IPS-18a (cell line): ENCODE results near the gene ARL14EP.

Experiments
- H3K27ac ChIP-seq: one replicate; pipeline ENCODE4 v1.5.1; 2013; ENCODE audit warnings: low read length
- H3K27me3 ChIP-seq: one replicate; pipeline ENCODE4 v1.6.1; 2013; ENCODE audit warnings: mild to moderate bottlenecking, low read length; ENCODE audit not compliant: control insufficient read depth, insufficient read depth
- H3K36me3 ChIP-seq: one replicate; pipeline ENCODE4 v1.6.1; 2013; ENCODE audit warnings: low read depth, low read length; ENCODE audit not compliant: control insufficient read depth
- H3K4me1 ChIP-seq: one replicate; pipeline ENCODE4 v1.6.1; 2013; ENCODE audit warnings: low read depth, low read length; ENCODE audit not compliant: control insufficient read depth
- H3K4me3 ChIP-seq: one replicate; pipeline ENCODE4 v1.5.1; 2013; ENCODE audit warnings: low read length
- H3K9ac ChIP-seq: one replicate; pipeline ENCODE4 v1.6.1; 2013; ENCODE audit warnings: mild to moderate bottlenecking, low read length, moderate library complexity
- H3K9me3 ChIP-seq: one replicate; pipeline ENCODE4 v1.6.1; 2013; ENCODE audit warnings: low read depth, low read length; ENCODE audit not compliant: control insufficient read depth

ARL14EP gene

DNA sequence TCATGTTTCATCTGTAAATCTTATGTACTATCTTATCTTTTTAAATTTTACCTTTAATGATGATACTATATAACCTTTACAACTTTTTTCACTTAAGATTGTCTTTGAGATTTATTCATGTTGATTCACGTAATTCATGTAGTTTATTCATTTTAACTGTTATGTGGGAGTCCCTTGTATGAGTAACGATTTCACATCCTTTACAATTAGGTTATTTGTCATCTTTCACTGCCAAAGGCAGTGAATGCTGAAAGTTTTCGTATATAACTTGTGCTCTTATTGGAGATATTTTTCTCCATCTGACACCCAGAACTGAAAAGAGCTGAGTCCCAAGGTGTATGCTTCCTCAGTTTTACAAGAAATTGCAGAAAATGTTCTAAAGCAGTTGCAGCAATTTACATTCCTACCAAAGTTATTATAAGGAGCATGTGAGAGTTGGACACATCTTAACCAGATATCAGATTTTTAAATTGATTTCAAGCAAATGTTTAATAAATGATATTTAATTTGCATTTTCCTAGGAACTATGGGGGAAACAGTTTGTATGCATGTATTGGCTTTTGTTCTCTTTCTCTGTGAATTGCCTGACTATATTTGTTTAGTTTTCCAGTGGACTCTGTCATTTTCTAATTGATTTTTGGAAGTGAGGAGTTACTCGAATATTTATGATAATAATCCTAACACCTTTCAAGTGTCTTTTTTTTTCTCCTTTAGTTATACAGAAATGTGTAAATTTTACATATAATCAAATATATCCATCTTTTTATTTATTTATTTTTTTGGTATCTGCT, 6.4 kb downstream of the ARL14EP start:
- no peak overlapping the region for H3K27ac ChIP-seq
- no peak overlapping the region for H3K4me3 ChIP-seq
- H3K36me3 ChIP-seq: peaks cover 39% of the 10 kb centered on the region
- no peaks in the 10 kb centered on the region for H3K27me3 ChIP-seq
- peaks cover 6% of the 10 kb centered on the region for H3K4me1 ChIP-seq
- H3K9me3 ChIP-seq: no peaks in the 10 kb centered on the region
- H3K9ac ChIP-seq: no peak overlapping the region

DNA sequence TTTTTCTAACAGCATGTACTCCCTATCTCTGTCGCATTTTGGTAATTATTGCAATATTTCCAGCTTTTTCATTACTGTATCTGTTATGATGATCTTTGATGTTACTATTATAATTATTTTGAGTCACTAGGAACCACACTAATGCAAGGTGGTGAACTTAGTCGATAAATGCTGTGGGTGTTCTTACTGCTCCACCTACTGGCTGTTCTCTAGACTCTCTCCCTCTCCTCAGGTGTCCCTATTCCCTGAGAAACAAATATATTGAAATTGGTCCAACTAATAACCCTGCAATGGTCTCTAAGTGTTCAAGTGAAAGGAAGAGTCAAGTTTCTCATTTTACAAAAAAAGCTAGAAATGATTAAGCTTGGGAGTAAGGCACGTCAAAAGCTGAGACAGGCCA, 10.5 kb downstream of the ARL14EP start:
- Histone ChIP-seq H3K4me1 (no peaks in the 10 kb centered on the region), H3K9me3 (no peaks in the 10 kb centered on the region), H3K36me3 (peaks cover 69% of the 10 kb centered on the region), H3K27ac (no peak overlapping the region), H3K4me3 (no peak overlapping the region), H3K9ac (no peak overlapping the region), H3K27me3 (no peaks in the 10 kb centered on the region)

DNA sequence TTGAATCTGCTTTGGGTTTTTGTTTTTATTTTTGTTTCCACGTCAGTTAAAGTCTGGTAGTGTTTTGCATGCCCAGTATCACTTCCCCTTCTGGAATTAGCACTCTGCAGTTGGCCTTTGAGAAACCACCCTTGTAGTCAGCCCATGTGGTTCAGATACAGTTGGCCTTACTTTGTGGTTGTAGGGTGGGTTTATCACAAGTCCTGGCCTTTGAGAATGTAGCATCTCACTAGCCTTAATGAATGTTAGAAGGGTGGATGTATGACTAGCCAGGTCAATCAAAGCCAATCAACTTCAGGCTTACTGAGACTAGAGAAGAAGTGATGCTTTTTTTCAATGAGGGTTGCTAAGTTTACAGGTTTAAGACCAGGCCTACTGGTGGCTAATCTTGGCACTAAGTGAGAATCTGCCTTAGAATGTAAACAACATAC, 19.8 kb downstream of the ARL14EP start:
- Histone ChIP-seq H3K27me3 (no peaks in the 10 kb centered on the region), H3K4me3 (no peak overlapping the region), H3K27ac (no peak overlapping the region), H3K4me1 (peaks cover 2% of the 10 kb centered on the region), H3K9me3 (no peaks in the 10 kb centered on the region), H3K9ac (no peak overlapping the region), H3K36me3 (peaks cover 4% of the 10 kb centered on the region)

DNA sequence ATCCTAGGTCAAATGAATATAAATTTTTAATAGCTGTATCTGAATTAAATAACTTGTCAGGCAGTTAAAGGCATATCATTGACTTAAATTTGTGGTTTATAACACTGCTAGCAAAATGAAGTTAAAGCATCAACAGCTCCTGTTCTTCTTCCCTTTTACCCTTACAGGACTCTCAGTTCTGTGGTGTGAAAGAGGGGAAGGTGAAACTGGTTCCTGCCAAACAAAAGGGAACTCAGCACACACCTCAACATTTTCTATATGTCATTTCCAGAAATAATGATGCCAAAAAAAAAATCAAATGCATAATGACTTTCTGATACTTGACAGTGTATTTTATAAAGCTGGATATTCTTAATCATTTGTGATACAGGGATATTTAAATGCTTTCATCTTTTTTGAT, 21.2 kb downstream of the ARL14EP start:
- Histone ChIP-seq H3K27ac (no peak overlapping the region), H3K36me3 (no peaks in the 10 kb centered on the region), H3K4me3 (no peak overlapping the region), H3K4me1 (peaks cover 2% of the 10 kb centered on the region), H3K27me3 (no peaks in the 10 kb centered on the region), H3K9me3 (no peaks in the 10 kb centered on the region), H3K9ac (no peak overlapping the region)

DNA sequence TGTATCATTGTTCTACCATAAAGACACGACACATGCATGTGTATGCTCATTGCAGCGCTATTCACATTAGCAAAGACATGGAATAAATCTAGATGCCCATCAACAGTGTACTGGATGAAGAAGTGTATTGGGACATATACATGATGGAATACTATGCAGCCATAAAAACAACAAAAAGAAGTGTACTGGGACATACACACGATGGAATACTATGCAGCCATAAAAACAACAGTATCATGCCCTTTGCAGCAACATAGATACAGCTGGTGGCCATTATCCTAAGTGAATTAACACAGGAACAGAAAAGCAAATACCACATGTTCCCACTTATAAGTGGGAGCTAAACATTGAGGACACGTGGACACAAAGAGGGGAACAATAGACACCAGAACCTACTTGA, 22.7 kb downstream of the ARL14EP start:
- Histone ChIP-seq H3K27me3 (no peaks in the 10 kb centered on the region), H3K4me1 (peaks cover 2% of the 10 kb centered on the region), H3K27ac (no peak overlapping the region), H3K9ac (no peak overlapping the region), H3K9me3 (no peaks in the 10 kb centered on the region), H3K36me3 (no peaks in the 10 kb centered on the region), H3K4me3 (no peak overlapping the region)

DNA sequence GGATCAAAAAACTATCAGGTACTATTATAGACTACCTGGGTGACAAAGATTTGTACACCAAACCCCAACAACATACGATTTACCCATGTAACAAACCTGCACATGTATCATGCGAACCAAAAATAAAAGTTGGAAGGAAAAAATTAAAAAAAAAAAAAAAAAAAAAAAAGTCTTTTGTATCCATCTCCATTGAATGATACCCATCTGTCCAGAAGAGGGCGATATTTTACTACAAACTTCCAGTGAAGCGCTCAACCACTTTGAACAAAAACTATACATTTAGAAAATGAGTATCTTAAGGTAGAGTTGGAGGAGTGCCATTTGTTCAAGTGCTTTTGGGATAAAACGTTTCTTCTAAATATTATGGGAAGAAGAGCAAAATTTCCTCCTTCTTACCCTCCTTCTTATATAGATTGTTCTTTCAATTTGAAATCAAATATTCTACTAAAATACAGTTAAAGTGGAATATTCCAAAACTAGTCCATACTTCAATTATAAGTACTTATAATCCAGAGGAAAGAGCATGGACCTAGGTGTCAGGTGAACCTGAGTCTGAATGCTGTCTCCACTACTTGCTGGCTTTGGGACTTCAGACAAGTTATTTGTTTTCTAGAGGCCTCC, 23.3 kb downstream of the ARL14EP start:
- no peak overlapping the region for H3K9ac ChIP-seq
- H3K9me3 ChIP-seq: no peaks in the 10 kb centered on the region

DNA sequence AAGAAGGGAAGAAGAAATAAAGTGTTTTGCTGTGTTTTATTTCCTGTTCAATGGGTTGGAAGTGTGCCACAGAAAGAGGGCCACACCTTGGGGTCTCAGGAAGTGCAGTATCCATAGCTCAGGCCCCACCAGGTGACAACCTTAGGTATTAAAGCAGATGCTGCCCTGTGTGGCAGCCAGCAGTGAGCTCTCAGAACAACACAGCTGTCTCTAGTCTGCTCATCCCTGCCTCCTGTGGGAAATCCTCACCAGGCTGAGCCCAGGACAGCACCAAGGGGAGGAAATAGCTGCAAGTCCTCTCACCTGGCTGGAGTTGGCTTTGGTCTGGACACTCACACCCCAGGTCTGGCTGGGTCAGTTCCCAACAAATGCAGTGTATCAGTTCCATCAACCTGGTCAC, 25.1 kb downstream of the ARL14EP start:
- Histone ChIP-seq H3K36me3 (no peaks in the 10 kb centered on the region), H3K9me3 (no peaks in the 10 kb centered on the region), H3K27ac (no peak overlapping the region), H3K9ac (no peak overlapping the region), H3K27me3 (no peaks in the 10 kb centered on the region), H3K4me3 (no peak overlapping the region), H3K4me1 (peaks cover 2% of the 10 kb centered on the region)

More for the DNA sequence above, 23.3 kb downstream of the ARL14EP start:
- H3K36me3 ChIP-seq: no peaks in the 10 kb centered on the region
- H3K27ac ChIP-seq: no peak overlapping the region
- H3K27me3 ChIP-seq: no peaks in the 10 kb centered on the region
- peaks cover 2% of the 10 kb centered on the region for H3K4me1 ChIP-seq
- H3K4me3 ChIP-seq: no peak overlapping the region

DNA sequence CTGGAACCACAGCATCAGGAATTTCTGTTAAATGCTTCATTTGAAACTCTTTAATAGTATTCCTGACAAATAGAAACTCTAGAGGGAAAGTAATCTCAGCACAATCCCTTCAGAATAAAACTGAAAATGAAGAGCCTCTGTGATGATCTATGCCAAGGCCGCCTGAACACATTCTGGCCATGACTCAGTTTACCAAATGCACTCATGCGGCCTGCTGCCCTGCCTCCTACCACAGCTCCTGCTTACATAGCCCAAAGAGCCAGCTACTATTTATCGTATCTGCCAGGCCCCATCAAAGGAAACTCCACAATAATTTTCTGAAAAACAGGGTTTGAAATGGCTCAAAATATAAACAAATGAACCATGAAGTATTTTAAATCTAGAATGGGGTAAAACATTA, 27.0 kb downstream of the ARL14EP start:
- Histone ChIP-seq H3K9me3 (no peaks in the 10 kb centered on the region), H3K4me1 (peaks cover 2% of the 10 kb centered on the region), H3K27me3 (no peaks in the 10 kb centered on the region), H3K27ac (no peak overlapping the region), H3K9ac (no peak overlapping the region), H3K36me3 (no peaks in the 10 kb centered on the region), H3K4me3 (no peak overlapping the region)

DNA sequence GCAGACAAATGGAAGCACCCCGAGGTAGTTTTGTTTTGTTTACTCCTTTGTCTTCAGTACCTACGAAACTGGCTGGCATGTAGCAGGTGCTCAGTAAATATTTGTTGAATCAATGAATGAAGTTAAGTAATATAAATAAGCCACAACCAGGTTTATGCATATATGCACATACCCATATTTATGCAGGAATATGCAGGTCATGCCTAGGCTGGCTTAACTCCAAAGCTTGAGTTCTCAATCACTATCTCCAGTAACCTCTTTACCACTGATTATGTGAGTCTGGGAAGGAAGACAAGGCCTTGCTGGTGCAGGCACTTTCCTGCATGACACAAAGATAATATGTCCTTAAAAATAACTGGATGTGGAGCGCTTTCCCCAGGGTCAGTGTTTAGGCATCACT, 27.5 kb downstream of the ARL14EP start:
- Histone ChIP-seq H3K27ac (no peak overlapping the region), H3K9ac (no peak overlapping the region), H3K9me3 (no peaks in the 10 kb centered on the region), H3K4me3 (no peak overlapping the region), H3K27me3 (no peaks in the 10 kb centered on the region), H3K36me3 (no peaks in the 10 kb centered on the region), H3K4me1 (peaks cover 2% of the 10 kb centered on the region)

DNA sequence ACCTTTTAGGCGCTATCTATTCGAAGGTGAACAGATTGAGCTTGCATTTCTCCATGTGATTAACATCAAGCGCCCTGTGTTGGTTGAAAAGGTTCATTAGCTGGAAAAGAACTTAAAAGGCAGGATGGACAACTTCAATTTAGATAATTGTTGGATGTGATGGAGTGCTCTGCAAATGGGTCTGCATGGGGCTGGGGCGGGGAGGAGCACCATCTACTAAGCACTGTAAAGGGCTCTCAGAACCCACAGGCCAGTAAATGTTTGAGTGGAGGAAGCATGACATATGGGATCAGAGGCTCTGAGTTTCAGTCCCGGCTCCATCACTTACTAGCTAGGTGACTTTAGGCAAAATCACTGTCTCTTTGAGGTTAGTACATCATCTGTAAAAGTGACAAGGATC, 28.2 kb downstream of the ARL14EP start:
- Histone ChIP-seq H3K4me1 (peaks cover 2% of the 10 kb centered on the region), H3K4me3 (no peak overlapping the region), H3K9me3 (no peaks in the 10 kb centered on the region), H3K36me3 (no peaks in the 10 kb centered on the region), H3K9ac (no peak overlapping the region), H3K27ac (no peak overlapping the region), H3K27me3 (no peaks in the 10 kb centered on the region)

DNA sequence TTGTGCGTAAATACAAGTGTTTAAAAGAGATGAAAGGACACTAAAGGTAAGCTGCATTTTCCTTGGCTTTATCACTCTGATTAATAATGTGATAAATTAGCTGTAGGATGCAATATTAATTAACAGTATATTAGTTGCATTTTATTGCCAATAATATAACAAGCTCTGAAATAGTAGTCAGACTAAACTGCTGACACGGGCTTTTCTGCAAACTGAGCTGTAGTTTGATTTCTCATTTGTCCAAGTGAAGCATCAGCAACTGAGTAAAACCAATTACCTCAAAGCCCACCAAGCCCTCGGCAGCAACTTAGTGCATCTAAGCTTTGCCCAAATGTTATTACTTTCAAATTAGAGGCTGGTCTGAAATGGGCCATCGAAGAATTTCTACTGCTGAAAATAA, 33.5 kb downstream of the ARL14EP start:
- Histone ChIP-seq H3K4me3 (no peak overlapping the region), H3K4me1 (no peaks in the 10 kb centered on the region), H3K9ac (no peak overlapping the region), H3K36me3 (no peaks in the 10 kb centered on the region), H3K27ac (no peak overlapping the region), H3K27me3 (no peaks in the 10 kb centered on the region), H3K9me3 (no peaks in the 10 kb centered on the region)

DNA sequence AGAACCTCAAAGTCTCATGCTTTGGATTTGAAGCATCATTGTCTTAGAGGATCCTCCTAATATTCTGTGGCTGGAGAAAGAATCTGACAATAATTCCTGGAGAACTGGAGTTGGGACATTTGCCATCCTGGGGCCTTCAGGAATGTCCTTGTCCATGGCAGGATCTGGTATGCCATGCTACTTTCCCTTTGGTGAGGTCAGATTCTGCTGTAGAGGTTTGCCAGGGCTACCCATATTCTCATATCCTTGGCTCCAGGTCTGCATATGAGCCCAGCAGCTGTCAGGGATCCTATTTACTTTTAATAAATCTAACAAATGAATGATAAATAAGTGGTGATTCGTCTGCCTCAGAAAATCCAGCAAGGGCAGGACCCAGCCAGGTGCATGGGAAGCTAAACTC, 35.0 kb downstream of the ARL14EP start:
- no peak overlapping the region for H3K27ac ChIP-seq
- no peak overlapping the region for H3K9ac ChIP-seq
- no peaks in the 10 kb centered on the region for H3K9me3 ChIP-seq
- no peaks in the 10 kb centered on the region for H3K4me1 ChIP-seq
- no peak overlapping the region for H3K4me3 ChIP-seq
- no peaks in the 10 kb centered on the region for H3K36me3 ChIP-seq
- H3K27me3 ChIP-seq: no peaks in the 10 kb centered on the region
